K562 (cell line): ENCODE measurements around the gene HBG1. TPM values are rescaled to one million over a fixed set of nuclear protein-coding genes. Genes with fewer than 3 reads are reported as not detected.
A peak's percentile ranks its signal among the peaks of the same experiment; 100 is the strongest.

Experiments used
- CTBP1 ChIP-seq: fragments of 450-650 bp; IDR thresholded peaks from 2 replicates; pipeline ENCODE4 v1.6.1; 2016; ENCODE audit warnings: borderline replicate concordance
- CXXC5 ChIP-seq: fragments of 250-450 bp; sonication (Bioruptor Pico); IDR thresholded peaks from 2 replicates; pipeline ENCODE4 v1.8.0; 2022; ENCODE audit warnings: inconsistent platforms, mild to moderate bottlenecking, moderate library complexity
- FOXK2 ChIP-seq, 2 experiments: fragments of 450-650 bp; IDR thresholded peaks in 1 of 2; conservative IDR thresholded peaks in 1 of 2; 2 replicates each; pipeline ENCODE4 v1.6.1; 2016; ENCODE audit warnings: low read depth in 2 of 2, mild to moderate bottlenecking in 1 of 2
- GABPB2 ChIP-seq: fragments of 250-450 bp; sonication (Bioruptor Pico); conservative IDR thresholded peaks from 2 replicates; pipeline ENCODE4 v1.5.1; 2021; ENCODE audit warnings: mild to moderate bottlenecking
- GATAD2A ChIP-seq: fragments of 450-650 bp; IDR thresholded peaks from 2 replicates; pipeline ENCODE4 v1.6.1; 2017
- HDGF ChIP-seq: fragments of 450-650 bp; IDR thresholded peaks from 2 replicates; pipeline ENCODE4 v1.6.1; 2016
- HEY1 ChIP-seq: fragments of 250-450 bp; sonication (Bioruptor Pico); IDR thresholded peaks from 2 replicates; pipeline ENCODE4 v1.5.0; 2020; ENCODE audit warnings: mild to moderate bottlenecking, moderate library complexity, borderline replicate concordance
- HNRNPUL1 ChIP-seq: fragments of 200-400 bp; formaldehyde crosslinking; IDR thresholded peaks from 2 replicates; pipeline ENCODE4 v1.6.1; 2017; ENCODE audit warnings: low read length
- MED1 ChIP-seq: sonication (generic); formaldehyde crosslinking; IDR thresholded peaks from 2 replicates; pipeline ENCODE4 v1.8.1; 2023; ENCODE audit warnings: missing genetic modification reagents, borderline replicate concordance
- MYC ChIP-seq, 2 experiments: fragments of 250-450 bp in 1 of 2; sonication (Bioruptor Pico) in 1 of 2; IDR thresholded peaks; 2 replicates each; pipeline versions ENCODE4 v1.5.1 to v1.6.1; 2012 to 2021; ENCODE audit warnings: low read depth in 2 of 2, borderline replicate concordance in 1 of 2, improper control_type of control experiment in 1 of 2, low read length in 1 of 2, mild to moderate bottlenecking in 1 of 2, moderate library complexity in 1 of 2
- NFE2 ChIP-seq: IDR thresholded peaks from 2 replicates; pipeline ENCODE4 v1.6.1; 2014; ENCODE audit warnings: antibody characterized with exemption, low read depth
- POLR2H ChIP-seq: IDR thresholded peaks from 2 replicates; pipeline ENCODE4 v1.6.1; 2016; ENCODE audit warnings: missing genetic modification characterization, low read depth, mild to moderate bottlenecking, control low read depth, missing compliant biosample characterization, moderate library complexity
- RBM34 ChIP-seq: fragments of 200-400 bp; formaldehyde crosslinking; IDR thresholded peaks from 2 replicates; pipeline ENCODE4 v1.6.1; 2018; ENCODE audit warnings: low read length, borderline replicate concordance; ENCODE audit not compliant: insufficient read depth
- SLC30A9 ChIP-seq: fragments of 250-450 bp; sonication (Bioruptor Pico); IDR thresholded peaks from 2 replicates; pipeline ENCODE4 v1.8.0; 2022; ENCODE audit warnings: mild to moderate bottlenecking, moderate library complexity
- TEAD1 ChIP-seq, 2 experiments: fragments of 450-650 bp in 1 of 2; sonication (generic) in 1 of 2; formaldehyde crosslinking; IDR thresholded peaks; 2 replicates each; pipeline versions ENCODE4 v1.4.0 to v1.8.0; 2020 to 2022; ENCODE audit warnings: mild to moderate bottlenecking in 2 of 2, missing genetic modification reagents in 1 of 2
- TSC22D4 ChIP-seq: fragments of 450-650 bp; IDR thresholded peaks from 2 replicates; pipeline ENCODE4 v1.6.1; 2016; ENCODE audit warnings: missing genetic modification characterization, missing biosample characterization, control low read depth
- U2AF1 ChIP-seq: fragments of 200-400 bp; formaldehyde crosslinking; optimal IDR thresholded peaks from 2 replicates; pipeline ENCODE3; 2017; ENCODE audit warnings: mild to moderate bottlenecking, low read depth, low read length, moderate library complexity
- ZKSCAN1 ChIP-seq: fragments of 150-350 bp; IDR thresholded peaks from 2 replicates; pipeline ENCODE4 v1.6.1; 2016; ENCODE audit warnings: low read depth, low read length
- ZNF165 ChIP-seq: fragments of 250-450 bp; sonication (Bioruptor Pico); IDR thresholded peaks from 2 replicates; pipeline ENCODE4 v1.4.0; 2020; ENCODE audit warnings: borderline replicate concordance
- ZNF174 ChIP-seq: fragments of 250-450 bp; sonication (Bioruptor Pico); IDR thresholded peaks from 2 replicates; pipeline ENCODE4 v1.4.0; 2020; ENCODE audit warnings: mild to moderate bottlenecking
- ZNF347 ChIP-seq: fragments of 450-650 bp; formaldehyde crosslinking; IDR thresholded peaks from 2 replicates; pipeline ENCODE4 v1.4.0; 2020; ENCODE audit warnings: low read depth, mild to moderate bottlenecking, moderate library complexity
- polyA plus RNA-seq, 8 experiments: library from polyadenylated mRNA; depleted of rRNA in 4 of 8; stranded (reverse) in 5 of 8; unstranded in 3 of 8; fragments of >200 nt; fragmentation: Nextera tagmentation in 2 of 8; fragmentation: Illumina TruSeq in 1 of 8; extraction: Ambion mirVana in 2 of 8; extraction: Trizol in 1 of 8; gene quantifications; 2 replicates each; pipeline versions ENCODE4 v1.2.1 to v1.2.3, GENCODE V29; 2011 to 2014; ENCODE audit warnings: inconsistent platforms in 1 of 8, missing spikeins in 1 of 8
- total RNA-seq, 7 experiments: library from RNA; depleted of rRNA in 6 of 7; stranded (reverse); fragments of >200 nt in 6 of 7; fragmentation: Illumina TruSeq in 2 of 7; extraction: Trizol in 2 of 7; gene quantifications; 2 replicates each; pipeline versions ENCODE4 v1.2.1 to v1.2.3, GENCODE V29; 2011 to 2021; ENCODE audit warnings: low replicate concordance in 1 of 7
- TF ChIP-seq, protein P1 (sequence below): sonication (generic); formaldehyde crosslinking; IDR thresholded peaks from 2 replicates; pipeline ENCODE4 v1.8.1; 2022; ENCODE audit warnings: missing genetic modification reagents
- TF ChIP-seq, protein P2 (sequence below): fragments of 450-650 bp; IDR thresholded peaks from 2 replicates; pipeline ENCODE4 v1.6.1; 2017; ENCODE audit warnings: antibody characterized with exemption
- TF ChIP-seq, protein P3 (sequence below): IDR thresholded peaks from 3 replicates; pipeline ENCODE4 v1.6.1; 2011; ENCODE audit warnings: borderline replicate concordance, mild to moderate bottlenecking, moderate library complexity; ENCODE audit not compliant: insufficient read length; ENCODE audit errors: extremely low read depth

HBG1 gene
- total and polyA plus RNA-seq, 9 of the 15 experiments (the other 6 are each of a cell fraction or from before 2014, with no cell fraction given), result 1,066 to 16,338 (median 4,898) TPM

DNA sequence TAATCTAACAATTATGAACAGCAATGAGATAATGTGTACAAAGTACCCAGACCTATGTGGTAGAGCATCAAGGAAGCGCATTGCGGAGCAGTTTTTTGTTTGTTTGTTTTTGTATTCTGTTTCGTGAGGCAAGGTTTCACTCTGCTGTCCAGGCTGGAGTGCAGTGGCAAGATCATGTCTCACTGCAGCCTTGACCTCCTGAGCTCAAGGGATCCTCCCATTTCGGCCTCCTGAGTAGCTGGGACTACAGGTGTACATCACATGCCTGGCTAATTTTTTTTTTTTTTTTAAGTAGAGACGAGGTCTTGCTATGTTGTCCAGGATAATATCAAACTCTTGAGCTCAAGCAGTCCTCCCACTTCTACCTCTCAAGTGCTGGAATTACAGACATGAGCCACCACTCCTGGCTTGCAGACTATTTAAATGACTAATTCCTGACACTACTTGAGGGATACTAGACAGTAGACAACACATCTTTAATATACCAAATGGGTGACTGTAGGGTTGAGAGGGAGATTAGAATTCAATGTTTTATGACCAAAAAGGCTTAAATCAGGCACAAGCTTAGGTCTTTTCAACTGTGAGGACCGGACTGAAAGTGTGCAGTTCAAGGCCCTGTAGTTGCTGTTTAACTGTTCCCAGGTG, 39.4 kb upstream of the HBG1 start (continued):
- TF ChIP-seq TEAD1 (CRISPR knock-in tag; IDR thresholded peaks at IDR 0.05), result no peak
- no peak for TF ChIP-seq FOXK2 (conservative IDR thresholded peaks at IDR 0.05 in 1 of 2, IDR thresholded peaks at IDR 0.05 in 1 of 2; ENCODE audit: low read depth in 2 of 2)
- no peak for TF ChIP-seq TSC22D4
- no peak for TF ChIP-seq MED1 (CRISPR knock-in tag)
- TF ChIP-seq ZNF174 (CRISPR knock-in tag), result no peak
- TF ChIP-seq, protein P1, sequence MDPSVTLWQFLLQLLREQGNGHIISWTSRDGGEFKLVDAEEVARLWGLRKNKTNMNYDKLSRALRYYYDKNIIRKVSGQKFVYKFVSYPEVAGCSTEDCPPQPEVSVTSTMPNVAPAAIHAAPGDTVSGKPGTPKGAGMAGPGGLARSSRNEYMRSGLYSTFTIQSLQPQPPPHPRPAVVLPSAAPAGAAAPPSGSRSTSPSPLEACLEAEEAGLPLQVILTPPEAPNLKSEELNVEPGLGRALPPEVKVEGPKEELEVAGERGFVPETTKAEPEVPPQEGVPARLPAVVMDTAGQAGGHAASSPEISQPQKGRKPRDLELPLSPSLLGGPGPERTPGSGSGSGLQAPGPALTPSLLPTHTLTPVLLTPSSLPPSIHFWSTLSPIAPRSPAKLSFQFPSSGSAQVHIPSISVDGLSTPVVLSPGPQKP (CRISPR knock-in tag), result no peak
- TF ChIP-seq, protein P2, sequence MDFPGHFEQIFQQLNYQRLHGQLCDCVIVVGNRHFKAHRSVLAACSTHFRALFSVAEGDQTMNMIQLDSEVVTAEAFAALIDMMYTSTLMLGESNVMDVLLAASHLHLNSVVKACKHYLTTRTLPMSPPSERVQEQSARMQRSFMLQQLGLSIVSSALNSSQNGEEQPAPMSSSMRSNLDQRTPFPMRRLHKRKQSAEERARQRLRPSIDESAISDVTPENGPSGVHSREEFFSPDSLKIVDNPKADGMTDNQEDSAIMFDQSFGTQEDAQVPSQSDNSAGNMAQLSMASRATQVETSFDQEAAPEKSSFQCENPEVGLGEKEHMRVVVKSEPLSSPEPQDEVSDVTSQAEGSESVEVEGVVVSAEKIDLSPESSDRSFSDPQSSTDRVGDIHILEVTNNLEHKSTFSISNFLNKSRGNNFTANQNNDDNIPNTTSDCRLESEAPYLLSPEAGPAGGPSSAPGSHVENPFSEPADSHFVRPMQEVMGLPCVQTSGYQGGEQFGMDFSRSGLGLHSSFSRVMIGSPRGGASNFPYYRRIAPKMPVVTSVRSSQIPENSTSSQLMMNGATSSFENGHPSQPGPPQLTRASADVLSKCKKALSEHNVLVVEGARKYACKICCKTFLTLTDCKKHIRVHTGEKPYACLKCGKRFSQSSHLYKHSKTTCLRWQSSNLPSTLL, result no peak
- TF ChIP-seq MYC (IDR thresholded peaks at IDR 0.05; ENCODE audit: low read depth, low read length), result peak; percentile 26
- no peak for TF ChIP-seq MYC (CRISPR knock-in tag; IDR thresholded peaks at IDR 0.05; ENCODE audit: borderline replicate concordance, low read depth)
- no peak for TF ChIP-seq ZNF165 (CRISPR knock-in tag)
- TF ChIP-seq, protein P3, sequence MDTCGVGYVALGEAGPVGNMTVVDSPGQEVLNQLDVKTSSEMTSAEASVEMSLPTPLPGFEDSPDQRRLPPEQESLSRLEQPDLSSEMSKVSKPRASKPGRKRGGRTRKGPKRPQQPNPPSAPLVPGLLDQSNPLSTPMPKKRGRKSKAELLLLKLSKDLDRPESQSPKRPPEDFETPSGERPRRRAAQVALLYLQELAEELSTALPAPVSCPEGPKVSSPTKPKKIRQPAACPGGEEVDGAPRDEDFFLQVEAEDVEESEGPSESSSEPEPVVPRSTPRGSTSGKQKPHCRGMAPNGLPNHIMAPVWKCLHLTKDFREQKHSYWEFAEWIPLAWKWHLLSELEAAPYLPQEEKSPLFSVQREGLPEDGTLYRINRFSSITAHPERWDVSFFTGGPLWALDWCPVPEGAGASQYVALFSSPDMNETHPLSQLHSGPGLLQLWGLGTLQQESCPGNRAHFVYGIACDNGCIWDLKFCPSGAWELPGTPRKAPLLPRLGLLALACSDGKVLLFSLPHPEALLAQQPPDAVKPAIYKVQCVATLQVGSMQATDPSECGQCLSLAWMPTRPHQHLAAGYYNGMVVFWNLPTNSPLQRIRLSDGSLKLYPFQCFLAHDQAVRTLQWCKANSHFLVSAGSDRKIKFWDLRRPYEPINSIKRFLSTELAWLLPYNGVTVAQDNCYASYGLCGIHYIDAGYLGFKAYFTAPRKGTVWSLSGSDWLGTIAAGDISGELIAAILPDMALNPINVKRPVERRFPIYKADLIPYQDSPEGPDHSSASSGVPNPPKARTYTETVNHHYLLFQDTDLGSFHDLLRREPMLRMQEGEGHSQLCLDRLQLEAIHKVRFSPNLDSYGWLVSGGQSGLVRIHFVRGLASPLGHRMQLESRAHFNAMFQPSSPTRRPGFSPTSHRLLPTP, result no peak
- no peak for TF ChIP-seq RBM34
- TF ChIP-seq HEY1, result no peak
- no peak for TF ChIP-seq ZNF347
- TF ChIP-seq GABPB2 (CRISPR knock-in tag), result no peak
- no peak for TF ChIP-seq SLC30A9 (CRISPR knock-in tag)
- TF ChIP-seq U2AF1, result no peak
- TF ChIP-seq CTBP1, result no peak
- TF ChIP-seq POLR2H (tag), result no peak
- TF ChIP-seq NFE2, result no peak
- TF ChIP-seq ZKSCAN1, result no peak
- TF ChIP-seq HDGF, result 0 out of 2 replicates have a peak, but pooled peaks have one; percentile 48
- TF ChIP-seq GATAD2A, result peak; percentile 52; the same call in 1 of the 2 replicates
- no peak for TF ChIP-seq HNRNPUL1
- TF ChIP-seq CXXC5 (CRISPR knock-in tag), result no peak
